NCI-H748 (cell line): Measurements from ENCODE around the gene NCOR2.
A peak's percentile ranks its signal among the peaks of the same experiment; 100 is the strongest.
"Not testable (repeated sequence)": the region's sequence is repeated elsewhere in the genome, so short reads cannot be mapped to it uniquely, and the experiment has no call there.

Source experiments
- DNase-seq: peaks from one replicate; lab custom pipeline; 2025; ENCODE audit not compliant: unreplicated experiment; lab: John Stamatoyannopoulos, UW

The NCOR2 gene

GRCh38 chr12:124601706-124602105 lies 34.3 kb upstream of the NCOR2 start:
- no peak for DNase-seq

- DNase-seq: no peak
These were observed 31.9 kb upstream of the NCOR2 start for GRCh38 chr12:124599074-124599999.

DNA sequence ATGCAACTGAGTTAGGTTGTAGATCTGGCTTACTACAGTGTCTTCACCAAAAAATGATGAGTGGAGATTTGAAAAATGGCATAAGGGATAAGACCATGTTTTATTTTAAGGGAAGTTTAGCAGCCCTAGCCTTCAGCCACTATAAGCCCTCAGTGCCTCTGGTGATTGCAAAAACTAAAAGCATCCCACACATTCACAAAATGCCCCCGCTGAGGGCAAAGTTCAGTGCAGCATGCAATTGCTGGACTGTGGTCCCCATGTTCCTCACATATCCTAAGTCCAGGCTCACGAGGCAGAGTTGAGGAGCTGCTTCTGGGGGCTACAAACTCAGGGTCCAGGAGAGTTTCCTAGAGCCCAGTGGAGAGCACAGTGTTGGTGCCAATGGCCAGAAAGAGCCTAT lies 29.6 kb upstream of the NCOR2 start:
- no peak for DNase-seq

DNA sequence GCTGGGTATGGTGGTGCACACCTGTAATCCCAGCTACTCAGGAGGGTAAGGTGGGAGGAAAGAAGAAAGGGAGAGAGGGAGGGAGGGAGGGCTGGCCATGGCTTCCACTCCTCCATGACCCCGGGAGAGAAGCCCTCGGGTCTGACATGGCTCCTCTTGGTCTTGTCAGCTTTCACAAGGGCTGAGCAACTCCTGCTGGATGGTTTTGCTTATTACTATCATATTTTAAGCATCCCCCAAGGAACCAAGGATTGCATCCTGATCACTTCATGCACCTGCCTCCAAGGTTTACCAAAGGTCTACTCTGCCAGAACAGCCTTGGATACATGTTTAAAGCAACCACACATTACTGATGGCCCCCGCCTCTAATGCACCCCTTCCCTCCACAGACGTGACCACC lies 28.0 kb upstream of the NCOR2 start:
- no peak for DNase-seq

GRCh38 chr12:124594851-124595250 lies 27.4 kb upstream of the NCOR2 start:
- DNase-seq: no peak

DNA sequence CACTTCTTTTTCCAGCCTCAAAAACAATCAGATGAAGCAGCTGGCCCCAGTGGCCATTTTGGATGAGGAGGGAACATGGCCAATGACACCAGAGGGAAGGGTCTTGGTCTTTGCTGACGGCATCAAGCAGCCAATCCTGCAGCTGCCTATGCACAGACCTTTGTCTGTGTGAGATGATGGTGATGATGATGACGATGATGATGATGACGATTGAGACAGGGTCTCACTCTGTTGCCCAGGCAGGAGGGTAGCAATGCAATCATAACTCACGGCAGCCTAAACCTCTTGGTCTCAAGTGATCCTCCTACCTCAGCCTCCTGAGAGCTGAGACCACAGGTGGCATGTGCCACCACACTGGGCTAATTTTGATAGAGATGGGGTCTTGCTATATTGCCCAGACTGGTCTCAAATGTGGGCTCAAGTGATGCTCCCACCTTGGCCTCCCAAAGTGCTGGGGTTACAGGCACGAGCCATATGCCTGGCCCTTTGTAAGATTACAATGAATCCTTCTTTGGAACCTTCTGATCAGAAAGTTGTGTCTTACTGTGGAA lies 26.5 kb upstream of the NCOR2 start:
- DNase-seq: no peak

GRCh38 chr12:124593176-124593575 lies 25.8 kb upstream of the NCOR2 start:
- no peak for DNase-seq

GRCh38 chr12:124592481-124593160 lies 25.2 kb upstream of the NCOR2 start:
- peak; percentile 15 for DNase-seq

GRCh38 chr12:124592050-124592449 lies 24.6 kb upstream of the NCOR2 start:
- DNase-seq: no peak

DNA sequence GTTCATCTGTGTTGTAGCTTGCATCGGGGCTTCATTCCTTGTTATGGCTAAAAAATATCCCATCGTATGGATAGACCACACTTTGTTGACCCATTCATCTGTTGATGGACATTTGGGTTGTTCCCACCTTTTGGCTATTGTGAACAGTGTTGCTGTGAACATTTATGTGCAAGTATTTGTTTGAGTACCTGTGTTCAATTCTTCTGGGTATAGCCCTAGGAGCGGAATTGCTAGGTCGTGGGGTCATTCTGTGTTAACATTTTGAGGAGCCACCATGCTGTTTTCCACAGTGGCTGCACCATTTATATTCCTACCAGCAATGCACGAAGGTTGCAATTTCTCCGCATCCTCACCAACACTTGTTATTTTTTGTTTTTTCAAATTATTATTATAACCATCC lies 23.0 kb upstream of the NCOR2 start:
- DNase-seq: no peak

DNA sequence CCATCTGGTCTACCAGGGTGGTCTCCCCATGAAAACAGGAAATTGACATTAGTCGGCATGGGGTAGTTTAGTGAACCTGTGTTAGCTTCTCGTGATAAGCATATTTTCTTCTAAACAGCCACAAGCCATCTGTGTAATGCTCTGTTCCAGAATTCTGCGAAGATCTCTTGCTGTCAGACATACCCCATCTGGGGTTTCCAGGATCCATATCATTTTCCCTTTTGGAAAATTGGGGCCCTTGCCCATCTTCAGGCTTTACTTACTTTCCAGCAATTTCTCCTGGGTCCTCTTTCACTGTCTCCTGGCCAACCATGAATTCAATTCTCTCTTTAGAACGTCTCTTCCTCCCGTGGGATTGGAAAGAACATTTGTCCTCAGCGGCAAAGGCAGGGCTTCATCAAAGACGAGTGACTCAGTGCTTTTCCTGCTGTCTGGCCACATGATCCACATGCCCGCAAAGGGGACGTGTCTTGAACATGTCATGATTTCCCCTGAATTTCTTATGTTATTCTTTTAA lies 21.4 kb upstream of the NCOR2 start:
- no peak for DNase-seq

DNA sequence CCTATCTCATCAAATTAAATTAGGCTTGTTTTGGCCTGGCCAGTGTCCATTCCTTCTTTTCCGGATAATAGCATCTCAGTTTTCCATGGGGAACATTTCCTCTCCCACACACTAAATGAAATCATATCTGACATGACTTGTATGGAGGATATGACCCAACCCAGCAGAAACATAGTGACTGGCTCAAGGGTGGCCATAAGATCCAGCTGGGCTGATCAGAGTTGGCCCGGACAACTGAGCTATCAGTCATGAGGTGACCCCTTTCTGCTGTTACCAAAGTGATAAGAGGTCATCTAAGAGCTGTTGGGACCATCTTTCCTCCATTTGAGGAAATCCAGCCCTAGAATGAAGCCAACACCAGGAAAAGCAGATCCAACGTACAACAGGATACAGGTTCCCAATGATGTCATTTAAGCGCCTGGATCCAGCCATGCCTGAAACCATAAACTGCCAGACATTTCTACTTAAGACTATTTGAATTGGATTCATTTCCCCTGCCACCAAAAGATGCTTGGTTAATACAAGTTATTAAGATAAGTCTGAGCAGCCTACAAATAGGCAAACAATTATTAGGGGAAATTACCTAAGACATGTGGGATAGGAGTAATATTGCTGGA lies 20.7 kb upstream of the NCOR2 start:
- DNase-seq: no peak

DNA sequence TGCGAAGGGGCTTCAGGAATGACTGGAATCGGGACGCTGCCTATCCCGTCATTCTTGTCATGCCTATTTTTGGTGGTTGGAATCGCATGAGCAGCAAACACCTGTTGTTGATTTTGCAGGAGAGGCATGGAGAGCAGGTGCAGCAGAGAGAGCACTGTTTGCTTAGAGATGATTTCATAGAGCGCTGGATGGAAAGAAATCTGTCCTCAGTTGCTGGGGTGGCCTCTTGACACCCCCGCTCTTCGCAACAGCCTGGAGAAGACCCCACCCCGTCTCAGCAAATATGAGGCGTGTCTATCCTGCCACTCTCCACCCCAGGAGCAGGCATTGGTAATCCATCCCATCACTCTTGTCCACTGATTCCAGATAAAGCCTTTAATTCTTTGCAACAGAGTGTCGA lies 19.3 kb upstream of the NCOR2 start:
- peak; percentile 98 for DNase-seq

DNA sequence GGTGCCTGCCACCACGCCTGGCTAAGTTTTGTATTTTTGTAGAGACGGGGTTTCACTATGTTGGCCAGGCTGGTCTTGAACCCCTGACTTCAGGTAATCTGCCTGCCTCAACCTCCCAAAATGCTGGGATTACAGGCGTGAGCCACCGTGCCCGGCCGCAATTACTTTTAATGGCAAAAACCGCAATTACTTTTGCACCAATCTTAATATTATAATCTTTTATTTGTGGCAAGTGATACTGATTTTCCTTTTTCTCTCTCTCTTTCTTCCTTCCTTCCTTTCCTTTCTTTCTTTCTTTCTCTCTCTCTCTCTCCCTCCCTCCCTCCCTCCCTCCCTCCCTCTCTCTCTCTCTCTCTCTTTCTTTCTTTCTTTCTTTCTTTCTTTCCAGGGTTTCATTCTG lies 17.1 kb upstream of the NCOR2 start:
- not testable (repeated sequence) for DNase-seq

DNA sequence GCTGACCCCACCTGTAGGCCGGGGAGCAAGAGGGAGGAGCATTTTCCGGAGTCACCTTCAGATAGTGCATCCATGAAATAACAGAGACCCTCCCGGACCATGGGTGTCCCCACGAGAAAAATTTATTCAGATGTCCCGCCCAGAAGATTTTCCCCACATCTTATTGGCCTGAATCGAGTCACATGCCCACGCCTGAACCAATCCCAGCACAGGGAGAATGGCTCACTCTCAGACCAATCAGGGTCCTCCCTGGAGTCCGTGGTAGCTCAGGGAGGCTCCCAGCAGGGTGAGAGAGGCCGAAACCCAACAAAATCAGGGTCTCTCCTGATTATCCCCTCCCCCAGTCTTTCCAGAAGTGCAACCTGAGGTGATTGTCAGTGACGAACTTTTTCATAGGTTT lies 16.4 kb upstream of the NCOR2 start:
- no peak for DNase-seq

DNA sequence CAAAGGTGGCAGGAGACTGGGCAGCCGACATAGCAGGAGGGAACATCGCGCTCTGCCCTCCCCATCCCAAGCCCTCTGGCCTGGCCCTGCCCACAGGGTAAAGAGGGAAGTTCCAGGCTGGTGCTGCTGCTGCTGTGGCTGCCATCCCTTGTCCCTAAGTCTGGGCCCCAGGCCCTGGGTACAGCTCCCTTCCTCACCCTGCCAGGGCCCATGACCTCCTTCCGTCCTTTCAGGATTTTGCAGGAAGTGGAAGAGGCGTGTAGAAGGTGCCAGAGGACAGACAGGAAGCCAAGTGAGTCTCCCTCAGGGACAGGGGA lies 14.7 kb upstream of the NCOR2 start:
- DNase-seq: no peak

GRCh38 chr12:124581307-124582107 lies 14.1 kb upstream of the NCOR2 start:
- DNase-seq: peak; percentile 67

DNA sequence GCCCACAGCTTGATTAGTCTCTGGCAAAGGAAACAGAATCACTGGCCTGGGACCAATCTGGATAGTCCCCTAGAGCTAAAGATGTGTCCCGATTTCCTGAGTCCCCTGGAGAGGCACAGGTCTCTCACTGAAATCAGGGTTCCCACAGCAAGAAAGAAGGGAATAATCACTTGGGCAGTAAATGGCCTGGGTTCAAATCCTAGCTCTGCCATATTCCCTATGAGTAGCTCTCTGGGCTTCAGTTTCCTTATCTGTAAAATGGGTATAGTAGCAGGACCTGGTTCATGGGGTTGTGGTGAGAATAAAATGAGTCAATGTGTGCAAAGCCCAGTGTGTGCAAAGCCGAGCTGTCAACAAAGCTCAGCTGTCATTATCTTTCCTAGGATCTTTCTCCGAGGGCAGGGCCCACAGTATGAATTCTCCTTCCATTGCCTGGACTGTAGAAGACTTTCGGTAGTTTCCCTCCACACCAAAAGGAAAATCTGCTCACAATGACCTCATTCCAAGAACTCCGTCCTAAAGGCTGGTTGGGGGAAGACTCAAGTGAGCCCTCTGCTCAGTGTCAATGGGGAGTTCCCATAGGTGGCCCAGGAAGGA lies 12.6 kb upstream of the NCOR2 start:
- DNase-seq: no peak

- DNase-seq: no peak
These were observed 11.4 kb upstream of the NCOR2 start for GRCh38 chr12:124578854-124579253.

DNA sequence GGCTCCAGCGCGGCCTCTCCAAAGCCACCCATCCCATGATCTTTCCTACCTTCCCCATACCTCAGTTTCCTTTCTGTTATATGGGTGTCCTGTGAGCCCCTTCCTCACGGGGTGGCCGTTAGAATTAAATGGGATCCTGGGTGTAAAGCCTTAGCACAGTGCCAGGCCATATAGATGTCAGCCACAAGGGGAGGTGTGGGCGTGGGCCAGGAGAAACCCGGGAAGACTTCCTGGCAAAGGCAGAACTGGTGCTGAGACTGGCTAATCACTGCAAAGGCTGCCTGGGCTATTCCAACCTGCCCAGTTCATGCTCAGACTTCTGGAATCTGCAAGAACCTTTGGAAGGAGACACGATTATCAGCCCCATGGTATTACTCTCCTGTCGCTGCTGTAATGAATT lies 11.0 kb upstream of the NCOR2 start:
- no peak for DNase-seq
